Uterus (tissue), 4 donors: ENCODE measurements around the gene HSFX4. TPM values are rescaled to one million over a fixed set of nuclear protein-coding genes. Genes with fewer than 3 reads are reported as not detected.
"Not testable (repeated sequence)": the region's sequence is repeated elsewhere in the genome, so short reads cannot be mapped to it uniquely, and the experiment has no call there.

ENCODE experiments used
- DNase-seq, 2 donors: peaks; one replicate each; pipeline ENCODE4 v3.0.0-alpha.2; 2019 to 2020
- H3K27ac ChIP-seq, 2 donors: fragments of 200-600 bp; sonication (generic); 1 replicate in 1 of 2; 2 replicates in 1 of 2; pipeline ENCODE4 v1.5.1; 2016 to 2018
- H3K27me3 ChIP-seq, 2 donors: fragments of 200-600 bp; sonication (generic); one replicate each; pipeline ENCODE4 v1.5.1; 2018 to 2019; ENCODE audit warnings: control low read depth in 1 of 2
- H3K36me3 ChIP-seq, 2 donors: fragments of 200-600 bp; sonication (generic); one replicate each; pipeline ENCODE4 v1.5.1; 2019; ENCODE audit warnings: control low read depth in 1 of 2
- H3K4me1 ChIP-seq, 2 donors: fragments of 200-600 bp; sonication (generic); one replicate each; pipeline ENCODE4 v1.5.1; 2018 to 2019; ENCODE audit warnings: control low read depth in 1 of 2
- H3K4me3 ChIP-seq, 2 donors: fragments of 200-600 bp; sonication (generic); 1 replicate in 1 of 2; 2 replicates in 1 of 2; pipeline ENCODE4 v1.5.1; 2018 to 2019; ENCODE audit warnings: mild to moderate bottlenecking in 1 of 2
- H3K9me3 ChIP-seq, 2 donors: fragments of 200-600 bp; sonication (generic); one replicate each; pipeline ENCODE4 v1.5.1; 2019; ENCODE audit warnings: control low read depth in 1 of 2
- CTCF ChIP-seq, 4 experiments: fragments of 200-600 bp in 2 of 4; fragments of 450-650 bp in 2 of 4; sonication (generic) in 2 of 4; IDR thresholded peaks; one replicate each; pipeline ENCODE4 v1.5.1; 2016 to 2019; ENCODE audit warnings: antibody characterized with exemption in 4 of 4, mild to moderate bottlenecking in 2 of 4, moderate library complexity in 1 of 4
- POLR2A ChIP-seq, 2 donors: fragments of 450-650 bp; IDR thresholded peaks; one replicate each; pipeline ENCODE4 v1.6.1; 2016; ENCODE audit warnings: antibody characterized with exemption in 2 of 2, mild to moderate bottlenecking in 1 of 2, moderate library complexity in 1 of 2
- intact Hi-C: fragments of 100-400 bp; cut with DNase I; formaldehyde crosslinking; loops from one replicate; pipeline ENCODE4 v1.15.1; 2023; ENCODE audit warnings: low total_unique reads
- total RNA-seq, 4 donors: library from RNA; depleted of rRNA in 3 of 4; stranded (reverse); fragments of >200 nt in 3 of 4; gene quantifications; one replicate each; pipeline versions ENCODE4 v1.1.0 to v1.2.4, GENCODE V29; 2014 to 2023
- donor health status: DM: yes; HTN: yes; CAD: no.

HSFX4 gene
- total RNA-seq, 4 donors from 2014 or later = not detected

GRCh38 chrX:149908727-149909126, 20.6 kb upstream of the HSFX4 start:
- no peak for DNase-seq
- Histone ChIP-seq H3K27me3 (no peaks in the 10 kb centered on the region), H3K9me3 (no peaks in the 10 kb centered on the region), H3K36me3 (no peaks in the 10 kb centered on the region), H3K4me1 (no peaks in the 10 kb centered on the region), H3K27ac (no peak overlapping the region), H3K4me3 (no peak overlapping the region)
- TF ChIP-seq CTCF (IDR thresholded peaks at IDR 0.05) = no peak
- intact Hi-C loops = no loop called here

DNA sequence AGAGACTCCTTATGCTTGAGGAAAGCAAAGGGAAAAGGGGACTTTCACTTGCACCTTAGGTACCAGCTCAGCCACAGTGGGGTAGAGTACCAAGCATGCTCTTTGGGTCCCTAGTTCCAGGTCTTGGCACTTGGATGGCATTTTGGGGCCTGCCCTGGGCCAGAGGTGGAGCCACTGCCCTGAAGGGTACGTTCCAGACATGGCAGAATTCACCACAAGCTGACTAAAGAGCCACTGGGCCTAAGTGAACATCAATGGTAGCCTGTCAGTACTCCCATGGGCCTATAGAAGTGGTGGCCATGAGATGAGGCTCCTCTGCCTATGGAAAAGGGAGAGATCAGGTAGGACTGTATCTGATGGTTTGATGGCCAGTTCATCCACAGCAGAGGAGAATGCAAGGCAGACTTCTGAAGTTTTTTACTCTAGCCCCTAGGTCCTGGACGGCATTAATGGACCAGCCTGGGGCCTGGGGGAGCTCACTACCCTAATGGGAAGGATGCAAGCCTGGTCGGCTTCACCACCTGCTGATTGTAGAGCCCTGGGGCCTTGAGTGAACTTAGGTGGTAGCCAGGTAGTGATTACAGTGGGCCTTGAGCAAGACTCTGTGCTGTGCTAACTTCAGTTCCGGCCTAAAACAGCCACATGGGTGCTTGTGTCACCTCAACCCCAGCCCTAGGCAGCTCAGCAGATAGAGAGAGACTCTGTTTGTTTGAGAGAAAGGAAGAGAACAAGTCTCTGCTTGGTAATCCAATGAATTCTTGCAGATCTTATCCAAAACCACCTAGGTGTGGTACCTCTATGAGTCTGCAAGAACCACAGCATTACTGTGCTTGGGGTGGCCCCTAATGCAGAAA, 19.8 kb upstream of the HSFX4 start:
- Histone ChIP-seq H3K27ac (no peak overlapping the region), H3K9me3 (no peaks in the 10 kb centered on the region), H3K36me3 (no peaks in the 10 kb centered on the region), H3K27me3 (no peaks in the 10 kb centered on the region), H3K4me1 (no peaks in the 10 kb centered on the region), H3K4me3 (no peak overlapping the region)
- TF ChIP-seq POLR2A (IDR thresholded peaks at IDR 0.05) (no peak), CTCF (IDR thresholded peaks at IDR 0.05) (no peak)
- intact Hi-C loops = no loop called here
- DNase-seq = no peak

GRCh38 chrX:149910178-149910695, 19.1 kb upstream of the HSFX4 start:
- Histone ChIP-seq H3K27ac (no peak overlapping the region), H3K4me1 (no peaks in the 10 kb centered on the region), H3K27me3 (no peaks in the 10 kb centered on the region), H3K9me3 (no peaks in the 10 kb centered on the region), H3K4me3 (no peak overlapping the region), H3K36me3 (no peaks in the 10 kb centered on the region)
- TF ChIP-seq POLR2A (IDR thresholded peaks at IDR 0.05) = no peak
- no peak for TF ChIP-seq CTCF (IDR thresholded peaks at IDR 0.05)
- DNase-seq = no peak
- intact Hi-C loops = no loop called here

- Histone ChIP-seq H3K4me3 (no peak overlapping the region), H3K36me3 (no peaks in the 10 kb centered on the region), H3K27ac (no peak overlapping the region), H3K9me3 (no peaks in the 10 kb centered on the region), H3K27me3 (no peaks in the 10 kb centered on the region), H3K4me1 (no peaks in the 10 kb centered on the region)
- intact Hi-C loops = no loop called here
- no peak for TF ChIP-seq CTCF (IDR thresholded peaks at IDR 0.05)
- no peak for TF ChIP-seq POLR2A (IDR thresholded peaks at IDR 0.05)
- DNase-seq = no peak
These were observed 12.5 kb upstream of the HSFX4 start for GRCh38 chrX:149916745-149917392.

- not testable (repeated sequence) for H3K27me3 ChIP-seq
These were observed 5.5 kb upstream of the HSFX4 start for GRCh38 chrX:149923836-149924235.

DNA sequence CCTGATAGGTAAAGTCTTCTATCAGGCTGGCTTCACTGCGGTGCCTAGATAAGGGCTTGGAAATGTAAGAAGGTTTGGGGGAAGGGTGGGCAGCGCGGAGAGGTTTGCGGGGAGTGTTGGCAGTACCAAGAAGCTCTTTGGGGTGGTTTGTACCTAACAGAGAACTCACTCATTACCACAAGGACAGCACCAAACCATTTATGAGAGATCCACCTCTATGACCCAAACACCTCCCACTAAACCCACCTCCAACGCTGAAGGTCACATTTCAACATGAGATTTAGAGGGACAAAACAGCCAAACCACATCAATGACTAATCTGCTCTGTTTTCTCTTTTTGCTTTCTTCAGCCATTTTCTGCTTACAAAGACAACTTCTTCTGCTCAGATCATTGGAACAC, 4.9 kb upstream of the HSFX4 start:
- DNase-seq, H3K27me3 ChIP-seq, intact Hi-C loops, H3K36me3 ChIP-seq, H3K27ac ChIP-seq, H3K4me3 ChIP-seq, H3K4me1 ChIP-seq, H3K9me3 ChIP-seq: not testable (repeated sequence)

More at GRCh38 chrX:149923836-149924235, 5.5 kb upstream of the HSFX4 start:
- H3K36me3 ChIP-seq, H3K4me3 ChIP-seq, intact Hi-C loops, DNase-seq, H3K27ac ChIP-seq, H3K4me1 ChIP-seq, H3K9me3 ChIP-seq: not testable (repeated sequence)

- intact Hi-C loops = not testable (repeated sequence)
These were observed 2.0 kb upstream of the HSFX4 start for GRCh38 chrX:149927245-149927963.

GRCh38 chrX:149927964-149928258, 1.5 kb upstream of the HSFX4 start:
- H3K27ac ChIP-seq, H3K36me3 ChIP-seq, H3K27me3 ChIP-seq, H3K4me3 ChIP-seq, DNase-seq, H3K4me1 ChIP-seq, intact Hi-C loops, H3K9me3 ChIP-seq: not testable (repeated sequence)

More at GRCh38 chrX:149927245-149927963, 2.0 kb upstream of the HSFX4 start:
- DNase-seq, H3K36me3 ChIP-seq, H3K9me3 ChIP-seq, H3K27me3 ChIP-seq, H3K4me3 ChIP-seq, H3K4me1 ChIP-seq, H3K27ac ChIP-seq: not testable (repeated sequence)
